VCaP (cell line): ENCODE measurements around the gene BHLHE40.

Experiments
- H3K27ac ChIP-seq: fragments of 450-650 bp; 2 replicates; pipeline ENCODE4 v1.5.1; 2017
- CTCF ChIP-seq: fragments of 450-650 bp; conservative IDR thresholded peaks from 2 replicates; pipeline ENCODE4 v1.5.1; 2017; ENCODE audit warnings: mild to moderate bottlenecking, moderate library complexity

Gene BHLHE40

GRCh38 chr3:4986782-4987537, 7.7 kb downstream of the BHLHE40 start:
- TF ChIP-seq CTCF = no peak
- H3K27ac ChIP-seq = peak overlapping the region; percentile 69

GRCh38 chr3:4987538-4988296, 8.5 kb downstream of the BHLHE40 start:
- TF ChIP-seq CTCF = no peak
- peak overlapping the region; percentile 69 for H3K27ac ChIP-seq

- TF ChIP-seq CTCF = no peak
- H3K27ac ChIP-seq = peak overlapping the region; percentile 55
Measured at GRCh38 chr3:4988983-4989834, 10.0 kb downstream of the BHLHE40 start.

GRCh38 chr3:4990069-4990468, 10.8 kb downstream of the BHLHE40 start:
- TF ChIP-seq CTCF = no peak
- H3K27ac ChIP-seq = no peak overlapping the region

- no peak for TF ChIP-seq CTCF
- H3K27ac ChIP-seq = no peak overlapping the region
Measured at GRCh38 chr3:4992118-4992517, 12.9 kb downstream of the BHLHE40 start.

- H3K27ac ChIP-seq = no peak overlapping the region
- no peak for TF ChIP-seq CTCF
Measured at GRCh38 chr3:4993276-4994143, 14.3 kb downstream of the BHLHE40 start.
